Uterus (tissue), 2 donors: ENCODE measurements around the gene UCK2.

Experiments
- POLR2A ChIP-seq, 2 donors: fragments of 450-650 bp; IDR thresholded peaks; one replicate each; pipeline ENCODE4 v1.6.1; 2016; ENCODE audit warnings: antibody characterized with exemption in 2 of 2, mild to moderate bottlenecking in 1 of 2, moderate library complexity in 1 of 2
- TF ChIP-seq, protein P1 (sequence below), 4 experiments: fragments of 200-600 bp in 2 of 4; fragments of 450-650 bp in 2 of 4; sonication (generic) in 2 of 4; IDR thresholded peaks; one replicate each; pipeline ENCODE4 v1.5.1; 2016 to 2019; ENCODE audit warnings: antibody characterized with exemption in 4 of 4, mild to moderate bottlenecking in 2 of 4, moderate library complexity in 1 of 4

DNA sequence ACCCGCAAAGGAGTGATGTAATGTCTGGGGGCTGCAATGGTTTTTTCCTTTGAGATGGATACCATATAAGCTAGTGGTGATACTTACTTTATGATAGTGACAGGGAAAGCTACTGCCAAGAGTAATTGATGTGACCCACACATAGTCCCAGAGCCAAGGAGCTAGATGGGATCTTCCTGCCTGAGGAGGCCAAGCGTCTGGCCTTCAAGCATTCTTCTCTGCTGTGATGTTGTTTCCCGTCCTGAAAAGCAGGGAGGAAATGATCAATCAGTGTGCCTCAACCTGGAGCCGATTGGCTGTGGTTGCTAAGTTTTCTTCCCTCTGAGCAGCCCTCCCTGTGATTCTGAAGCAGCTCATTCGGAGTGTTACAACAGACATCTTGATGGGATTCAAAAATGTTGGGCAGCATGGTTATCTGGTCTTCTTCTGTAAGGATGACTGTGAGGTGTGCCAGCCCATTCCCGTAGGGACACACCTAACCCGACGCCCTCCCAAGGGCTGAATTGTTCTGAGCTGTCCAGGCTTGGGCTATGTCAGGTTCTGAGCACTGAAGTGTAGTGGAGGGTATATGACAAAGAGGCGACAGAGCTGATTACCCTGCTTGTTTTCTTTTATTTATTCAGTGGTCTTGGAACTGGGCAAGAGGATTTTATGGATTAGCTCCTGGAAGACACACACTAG, 56.7 kb downstream of the UCK2 start:
- TF ChIP-seq, protein P1, sequence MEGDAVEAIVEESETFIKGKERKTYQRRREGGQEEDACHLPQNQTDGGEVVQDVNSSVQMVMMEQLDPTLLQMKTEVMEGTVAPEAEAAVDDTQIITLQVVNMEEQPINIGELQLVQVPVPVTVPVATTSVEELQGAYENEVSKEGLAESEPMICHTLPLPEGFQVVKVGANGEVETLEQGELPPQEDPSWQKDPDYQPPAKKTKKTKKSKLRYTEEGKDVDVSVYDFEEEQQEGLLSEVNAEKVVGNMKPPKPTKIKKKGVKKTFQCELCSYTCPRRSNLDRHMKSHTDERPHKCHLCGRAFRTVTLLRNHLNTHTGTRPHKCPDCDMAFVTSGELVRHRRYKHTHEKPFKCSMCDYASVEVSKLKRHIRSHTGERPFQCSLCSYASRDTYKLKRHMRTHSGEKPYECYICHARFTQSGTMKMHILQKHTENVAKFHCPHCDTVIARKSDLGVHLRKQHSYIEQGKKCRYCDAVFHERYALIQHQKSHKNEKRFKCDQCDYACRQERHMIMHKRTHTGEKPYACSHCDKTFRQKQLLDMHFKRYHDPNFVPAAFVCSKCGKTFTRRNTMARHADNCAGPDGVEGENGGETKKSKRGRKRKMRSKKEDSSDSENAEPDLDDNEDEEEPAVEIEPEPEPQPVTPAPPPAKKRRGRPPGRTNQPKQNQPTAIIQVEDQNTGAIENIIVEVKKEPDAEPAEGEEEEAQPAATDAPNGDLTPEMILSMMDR (IDR thresholded peaks at IDR 0.05) = no peak
- no peak for TF ChIP-seq POLR2A (IDR thresholded peaks at IDR 0.05)
